C1 segment of cervical spinal cord (tissue), 14 donors: Measurements from ENCODE around the gene ZNF507.

Experiments
- DNase-seq, 14 donors: peaks; one replicate each; lab custom pipeline; 2025; lab: John Stamatoyannopoulos, UW

Gene ZNF507

DNA sequence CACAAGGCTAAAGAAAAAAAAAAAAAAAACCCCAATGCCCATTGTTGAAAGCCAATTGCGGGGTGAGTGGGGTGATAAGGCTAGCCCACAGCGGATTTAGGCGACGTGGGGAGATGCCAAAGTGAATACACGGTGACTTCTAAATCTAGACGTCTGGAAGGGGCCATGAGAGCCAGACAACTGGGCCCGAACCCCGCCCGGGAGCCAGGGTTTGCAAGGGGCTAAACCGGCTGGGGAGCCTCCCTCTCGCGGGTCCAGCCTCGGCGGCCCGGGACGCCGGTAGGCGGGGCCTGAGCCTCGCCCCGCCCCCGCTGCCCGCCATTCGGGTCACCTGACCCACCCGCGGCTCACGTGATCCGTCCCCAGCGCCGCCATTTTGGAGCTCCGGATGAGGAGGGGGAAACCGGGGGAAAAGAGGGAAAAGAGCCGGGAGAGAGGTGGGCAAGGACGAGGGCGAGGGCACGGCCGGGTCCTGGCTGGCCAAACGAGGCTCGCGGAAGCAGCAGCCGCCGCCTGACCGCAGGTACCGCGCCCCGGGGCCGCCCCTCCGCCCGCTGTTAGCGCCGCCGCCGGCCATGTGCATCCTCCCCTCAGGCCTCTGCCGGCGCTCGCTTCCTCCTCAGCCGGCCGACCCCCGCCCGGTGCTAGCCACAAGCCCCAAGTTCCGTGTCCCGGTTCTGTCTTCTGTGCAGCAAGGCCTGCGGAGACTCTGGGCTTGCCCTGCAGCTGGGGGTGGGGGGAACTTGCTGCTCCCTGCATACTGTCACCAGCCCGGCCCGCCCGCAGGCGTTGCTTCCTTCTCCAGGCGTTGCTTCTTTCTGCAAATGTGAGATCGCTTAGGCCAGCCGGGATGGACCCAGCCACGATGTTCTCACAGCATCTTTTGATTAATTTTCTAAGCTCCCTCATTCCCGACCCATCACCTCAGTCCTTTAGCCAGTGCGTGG lies at the start of gene ZNF507:
ZNF507 (plus strand) TSS at position 350 of the 947 bp plus-strand sequence. CDS start 7,221 bp downstream, outside the sequence.
- DNase-seq = peak in 13 of 14 donors; percentile 53 to 92 (median 83)

DNA sequence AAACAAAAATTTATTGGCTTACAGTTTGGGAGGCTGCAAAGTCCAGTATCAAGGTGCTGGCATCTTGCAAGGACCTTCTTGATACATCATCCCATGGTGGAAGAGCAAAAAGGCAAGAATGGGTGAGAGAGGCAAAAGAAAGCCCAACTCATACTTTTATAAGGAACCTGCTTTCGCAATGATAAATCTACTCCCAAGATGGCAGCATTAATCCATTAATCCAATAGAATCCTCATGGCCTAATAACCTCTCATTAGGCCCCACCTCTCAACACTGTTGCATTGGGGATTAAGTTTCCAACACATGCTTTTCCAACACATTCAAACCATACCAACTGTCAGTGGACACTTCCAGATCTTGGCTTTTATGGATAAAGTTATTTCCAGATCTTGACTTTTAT lies 48.7 kb upstream of the ZNF507 start:
- no peak for DNase-seq

DNA sequence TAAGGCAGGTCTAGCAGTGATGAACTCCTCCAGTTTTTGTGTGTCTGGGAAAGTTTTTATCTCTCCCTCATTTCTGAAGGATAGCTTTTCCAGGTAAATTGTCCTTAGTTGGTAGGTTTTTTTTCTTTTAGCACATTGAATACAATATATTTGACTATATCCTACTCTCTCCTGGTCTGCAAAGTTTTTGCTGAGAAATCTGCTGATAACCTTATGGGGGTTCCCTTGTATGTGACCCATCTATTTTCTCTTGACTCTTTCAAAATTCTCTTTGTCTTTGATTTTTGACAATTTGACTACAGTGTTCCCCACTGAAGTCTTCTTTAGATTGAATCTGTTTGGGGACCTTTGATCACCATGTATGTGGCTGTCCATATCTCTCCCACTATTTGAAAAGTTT lies 42.6 kb upstream of the ZNF507 start:
- no peak for DNase-seq

DNA sequence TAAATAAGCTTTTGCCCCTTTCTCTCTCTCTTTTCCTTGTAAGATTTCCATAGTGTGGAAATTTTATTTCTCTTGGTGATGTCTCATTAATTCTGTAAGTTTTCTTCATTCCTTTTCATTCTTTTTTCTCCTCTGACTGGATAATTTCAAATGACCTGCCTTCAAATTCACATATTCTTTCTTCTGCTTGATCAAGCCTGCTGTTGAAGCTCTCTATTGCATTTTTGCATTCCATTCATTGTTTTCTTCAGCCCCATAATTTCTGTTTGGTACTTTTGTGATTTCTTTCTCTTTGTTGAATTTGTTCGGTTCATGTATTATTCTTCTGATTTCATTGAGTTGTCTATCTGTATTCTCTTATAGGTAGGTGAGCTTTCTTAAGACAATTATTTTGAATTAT lies 42.2 kb upstream of the ZNF507 start:
- no peak for DNase-seq

DNA sequence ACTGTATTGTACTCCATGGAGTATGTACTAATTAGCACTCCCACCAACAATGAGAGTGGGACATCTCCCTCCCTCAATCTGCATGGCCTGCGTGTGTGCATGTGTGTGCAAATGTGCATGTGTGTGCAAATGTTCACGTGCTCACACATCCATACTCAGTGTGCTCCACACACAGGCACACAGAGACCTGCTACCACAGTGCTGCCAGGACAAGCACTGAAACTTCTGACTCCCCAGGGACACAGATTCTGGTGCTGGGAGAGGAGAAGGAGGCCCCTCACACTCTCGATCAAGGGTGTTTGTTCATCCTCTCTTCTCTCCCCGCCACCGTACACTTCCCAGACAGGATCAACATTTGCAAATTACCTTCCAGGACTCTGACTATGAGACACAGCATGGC lies 37.8 kb upstream of the ZNF507 start:
- DNase-seq = no peak

DNA sequence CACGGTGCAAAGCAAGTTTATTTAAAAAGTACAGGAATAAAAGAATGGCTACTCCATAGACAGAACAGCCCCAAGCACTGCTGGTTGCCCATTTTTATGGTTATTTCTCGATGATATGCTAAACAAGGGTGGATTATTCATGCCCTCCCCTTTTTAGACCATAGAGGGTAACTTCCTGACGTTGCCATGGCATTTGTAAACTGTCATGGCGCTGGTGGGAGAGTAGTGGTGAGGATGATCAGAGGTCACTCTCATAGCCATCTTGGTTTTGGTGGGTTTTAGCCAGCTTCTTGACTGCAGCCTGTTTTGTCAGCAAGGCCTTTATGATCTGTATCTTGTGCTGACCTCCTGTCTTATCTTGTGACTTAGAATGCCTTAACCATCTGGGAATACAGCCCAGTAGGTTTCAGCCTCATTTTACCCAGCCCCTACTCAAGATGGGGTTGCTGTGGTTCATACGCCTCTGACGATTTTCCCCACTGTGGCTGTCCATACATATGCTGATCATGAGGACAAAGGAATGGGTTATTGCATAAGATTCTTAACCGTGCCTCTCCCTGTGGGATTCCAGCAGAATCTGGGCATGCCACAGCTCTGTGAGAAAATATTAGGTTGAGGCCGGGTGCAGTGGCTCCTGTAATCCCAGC lies 36.9 kb upstream of the ZNF507 start:
- no peak for DNase-seq

DNA sequence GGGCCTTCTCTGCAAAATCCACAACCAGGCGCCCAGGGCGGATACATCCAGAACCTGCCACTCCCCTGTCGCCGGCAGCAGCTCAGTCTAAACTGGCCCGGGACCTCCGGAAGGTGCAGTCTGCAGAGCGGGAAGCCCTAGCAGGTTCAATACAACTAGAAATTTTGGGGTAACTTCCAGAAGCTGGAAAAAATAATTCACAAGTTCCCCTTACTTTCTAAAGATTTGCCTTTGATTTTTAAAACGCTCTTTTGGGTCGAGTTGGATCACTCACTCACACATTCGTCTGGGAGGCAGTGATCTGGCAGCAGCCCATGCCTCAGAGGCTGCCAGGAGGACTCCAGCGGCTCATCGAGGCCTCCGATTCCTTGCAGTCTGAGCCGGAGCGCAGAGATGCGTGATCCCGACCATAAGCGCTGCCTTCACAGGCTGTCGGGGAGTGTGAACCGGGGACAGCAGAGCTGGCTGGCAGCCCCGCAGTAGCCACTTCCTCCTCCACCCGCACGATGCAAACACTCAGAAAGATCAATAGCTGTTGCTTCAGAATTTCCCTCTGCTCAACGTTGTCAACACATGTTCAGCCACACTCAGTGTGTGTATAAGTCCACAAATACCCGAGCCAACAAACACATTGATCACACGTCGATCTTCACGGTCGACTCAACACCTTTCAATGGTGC lies 35.6 kb upstream of the ZNF507 start:
- no peak for DNase-seq

DNA sequence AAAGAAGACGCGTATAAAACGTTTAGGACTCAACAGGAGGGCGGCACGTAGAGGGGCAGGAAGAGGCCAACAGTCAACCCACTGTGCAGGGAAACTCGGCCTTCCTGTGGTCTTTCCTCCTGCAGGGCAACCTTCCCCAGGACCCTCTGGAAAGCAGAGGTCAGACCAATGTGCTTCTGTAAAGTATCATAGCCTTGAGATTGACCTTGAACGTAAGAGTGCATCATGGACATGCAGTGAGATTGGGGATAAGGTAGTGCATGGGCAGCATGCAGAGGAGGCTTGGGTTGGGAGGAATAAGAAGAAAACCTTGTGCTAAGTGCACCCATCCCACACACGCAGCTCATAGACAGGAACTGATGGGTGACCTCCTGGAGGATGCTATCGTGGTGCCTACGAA lies 34.0 kb upstream of the ZNF507 start:
- no peak for DNase-seq

DNA sequence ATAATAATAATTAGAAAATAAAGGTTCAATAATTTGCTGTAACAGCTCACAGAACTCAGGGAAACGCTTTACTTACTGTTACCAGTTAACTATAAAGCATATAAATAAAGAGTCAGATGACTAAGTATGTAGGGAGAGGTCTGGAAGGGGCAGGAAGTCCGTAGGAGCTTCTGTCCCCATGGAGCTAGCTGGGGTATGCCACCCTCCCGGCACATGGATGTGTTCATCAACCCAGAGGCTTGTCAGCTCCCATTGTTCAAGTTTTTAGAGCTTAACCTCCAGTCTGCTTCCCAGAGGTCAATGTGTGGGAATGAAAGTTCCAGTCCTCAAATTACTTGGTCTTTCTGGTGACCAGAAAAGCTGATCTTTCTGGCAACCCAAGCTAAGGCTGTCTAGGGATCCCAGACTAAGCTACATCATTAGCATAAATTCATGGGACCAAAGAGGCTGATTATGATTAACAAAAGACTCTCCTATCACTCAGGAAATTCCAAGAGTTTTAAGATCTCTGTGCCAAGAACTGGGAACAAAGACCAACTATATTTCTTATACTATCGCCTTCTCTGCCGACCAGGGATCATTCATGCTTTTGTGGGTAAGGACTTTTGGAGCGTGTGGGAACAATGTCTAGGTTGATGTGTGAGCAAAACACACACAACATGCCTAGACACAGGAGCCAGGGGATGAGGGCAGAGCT lies 31.7 kb upstream of the ZNF507 start:
- DNase-seq = no peak

DNA sequence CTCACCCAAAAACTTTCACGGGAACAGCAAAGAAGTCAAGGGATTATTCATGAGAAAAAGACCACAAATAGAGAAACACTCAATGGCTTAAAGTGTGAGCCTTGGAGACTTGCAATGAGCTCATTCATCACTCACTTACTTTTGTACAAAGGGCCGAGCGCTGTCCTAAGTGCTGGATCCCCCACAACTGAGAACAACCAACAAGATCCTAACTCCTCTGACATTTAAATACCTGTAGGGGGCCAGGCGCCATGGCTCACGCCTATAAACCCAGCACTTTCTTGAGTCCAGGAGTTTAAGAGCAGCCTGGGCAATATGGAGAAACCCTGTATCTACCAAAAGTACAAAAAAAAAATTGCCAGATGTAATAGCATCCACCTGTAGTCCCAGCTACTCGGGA lies 29.4 kb upstream of the ZNF507 start:
- DNase-seq = no peak

DNA sequence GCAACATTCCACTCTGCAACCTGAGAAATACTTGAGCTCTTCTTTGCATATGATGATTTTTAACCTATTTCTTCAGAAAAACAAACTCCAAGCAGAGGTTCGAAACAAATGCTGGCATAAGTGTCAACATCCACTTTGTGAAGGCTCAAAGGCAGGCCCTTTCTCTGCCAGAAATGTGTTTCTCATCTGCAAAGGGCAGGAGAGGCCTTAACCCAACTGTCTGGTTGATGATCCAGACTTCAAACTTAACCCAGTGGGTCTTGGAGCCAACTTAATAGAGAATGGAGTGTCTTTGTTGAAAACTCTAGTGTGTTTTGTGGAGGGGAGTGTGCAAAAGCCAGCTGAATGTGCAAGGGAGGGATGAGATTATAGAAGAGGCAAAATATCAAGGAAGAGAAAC lies 28.3 kb upstream of the ZNF507 start:
- no peak for DNase-seq

DNA sequence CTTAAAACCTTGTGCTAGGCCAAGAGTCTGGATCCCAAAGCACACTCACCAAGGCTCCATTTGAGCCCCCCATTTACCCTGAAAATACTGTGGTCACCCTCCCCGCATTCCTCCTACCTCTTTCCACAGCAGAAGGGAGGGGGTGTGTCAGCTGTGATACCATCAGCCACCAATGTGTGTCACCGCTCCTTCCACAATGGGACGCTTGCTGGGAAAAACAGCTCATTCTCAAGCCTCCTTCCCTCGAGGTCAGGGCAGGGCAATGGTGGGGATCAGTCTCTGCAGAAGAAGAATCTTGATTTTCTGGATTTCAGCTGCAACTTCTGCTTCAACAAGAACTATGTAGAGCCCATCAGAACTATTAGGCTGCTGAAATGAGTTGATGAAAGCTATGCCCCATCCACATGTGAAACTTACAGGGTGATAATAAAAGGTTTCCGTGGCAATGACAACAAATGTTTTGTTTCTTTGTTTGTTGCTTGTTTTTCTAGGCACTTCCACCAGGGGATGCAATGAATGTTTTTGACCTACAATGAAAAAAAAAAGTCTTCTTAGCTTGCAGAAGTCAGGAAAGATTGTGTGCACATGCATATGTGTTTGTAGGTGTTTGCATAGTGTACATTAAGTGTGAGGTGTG lies 26.4 kb upstream of the ZNF507 start:
- DNase-seq = peak in 4 of 14 donors; percentile 1 to 30 (median 8)

DNA sequence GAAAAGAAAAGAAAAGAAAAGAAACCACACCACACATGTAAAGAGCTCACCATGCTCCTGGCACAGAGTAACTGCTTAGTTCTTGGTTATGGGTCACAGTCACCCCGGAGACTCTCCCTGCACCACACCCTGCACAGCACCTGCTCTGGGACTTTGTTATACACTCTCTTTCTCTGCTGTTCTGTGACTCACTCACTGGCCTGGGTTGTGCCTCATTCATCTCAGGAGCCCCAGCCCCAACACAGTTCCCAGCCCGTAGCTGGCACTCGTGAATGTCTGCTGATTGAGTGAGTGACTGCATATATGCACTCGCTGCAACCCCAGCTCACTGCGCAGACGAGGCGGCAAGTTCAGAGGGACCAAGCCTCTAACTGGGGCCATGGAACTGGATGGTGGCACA lies 22.9 kb upstream of the ZNF507 start:
- no peak for DNase-seq

DNA sequence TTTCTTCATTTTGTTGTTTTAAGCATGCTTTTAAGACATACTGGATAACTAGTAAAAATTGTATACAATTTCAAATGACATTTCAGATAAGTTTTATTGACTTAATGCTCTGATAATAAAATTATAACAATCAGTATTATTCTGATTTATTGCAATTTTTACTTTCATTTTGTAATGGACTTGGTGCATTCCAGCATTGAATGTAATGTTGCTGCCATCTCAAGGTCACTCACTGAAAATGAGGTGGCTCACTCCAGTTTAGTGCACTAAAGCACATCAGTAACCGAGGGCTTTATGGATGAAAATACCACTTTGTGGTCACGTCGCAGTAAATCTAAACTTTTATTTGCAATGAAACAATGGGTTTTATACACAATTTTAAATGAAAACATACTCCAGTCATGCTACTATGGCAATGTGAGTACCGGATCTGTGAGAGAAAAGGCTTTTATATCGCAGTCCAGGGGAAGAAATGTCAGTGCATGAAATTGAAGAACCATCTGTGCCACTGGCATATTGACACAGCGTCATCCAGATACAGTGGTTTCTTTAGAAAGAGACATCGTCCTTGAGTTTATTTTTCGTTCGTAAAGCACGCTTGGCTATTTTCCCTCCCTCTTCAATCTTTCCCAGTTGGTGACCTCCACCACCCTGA lies 20.7 kb upstream of the ZNF507 start:
- DNase-seq = no peak

DNA sequence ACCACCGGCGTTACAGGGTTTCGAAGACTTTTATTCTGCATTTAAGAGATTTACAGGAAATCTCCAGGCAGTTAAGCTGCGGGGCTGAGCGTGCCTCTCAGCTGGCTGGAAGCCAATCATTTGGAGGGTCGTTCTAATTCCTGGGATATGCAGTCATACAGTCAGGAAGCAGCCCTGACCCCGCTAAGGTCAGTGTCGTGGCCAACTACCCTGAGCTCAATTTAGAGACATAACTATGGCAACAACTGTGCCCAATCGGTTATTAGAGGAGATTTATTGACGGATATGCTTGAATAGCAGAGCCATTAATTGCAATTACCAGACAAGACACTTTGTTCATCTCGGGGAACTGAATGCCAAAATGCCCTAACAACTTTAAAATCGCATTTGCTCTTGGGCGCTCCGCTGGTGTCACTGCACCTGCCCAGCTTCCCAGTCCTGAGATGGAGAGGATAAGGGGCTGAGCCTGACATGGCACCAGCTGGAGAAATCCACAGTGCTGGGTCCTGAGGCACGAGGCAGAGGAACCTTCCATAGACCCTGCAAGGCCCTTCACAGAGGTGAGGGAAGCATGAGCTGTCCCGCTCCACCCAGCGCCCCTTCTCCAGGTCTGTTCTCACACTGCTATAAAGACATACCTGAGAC lies 15.1 kb upstream of the ZNF507 start:
- no peak for DNase-seq

DNA sequence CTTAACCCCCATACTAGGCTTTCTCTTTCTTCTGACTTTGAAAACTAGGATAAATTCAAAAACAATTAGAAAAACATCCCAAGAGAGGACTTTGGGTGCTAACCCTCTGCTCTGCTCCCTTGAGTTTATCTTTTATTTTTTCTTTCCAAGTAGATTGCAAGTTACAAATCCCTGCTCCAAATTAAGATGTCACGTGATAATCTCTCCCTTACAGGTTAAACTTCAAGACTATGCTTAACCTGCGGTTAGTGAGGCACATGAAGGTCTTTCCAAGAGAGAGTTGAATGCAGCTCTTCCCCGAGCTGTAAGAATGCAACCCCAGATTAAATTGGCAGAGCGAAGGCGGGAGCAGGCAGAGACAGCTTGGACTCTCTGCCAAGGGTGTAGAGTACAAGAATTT lies 12.2 kb upstream of the ZNF507 start:
- no peak for DNase-seq

DNA sequence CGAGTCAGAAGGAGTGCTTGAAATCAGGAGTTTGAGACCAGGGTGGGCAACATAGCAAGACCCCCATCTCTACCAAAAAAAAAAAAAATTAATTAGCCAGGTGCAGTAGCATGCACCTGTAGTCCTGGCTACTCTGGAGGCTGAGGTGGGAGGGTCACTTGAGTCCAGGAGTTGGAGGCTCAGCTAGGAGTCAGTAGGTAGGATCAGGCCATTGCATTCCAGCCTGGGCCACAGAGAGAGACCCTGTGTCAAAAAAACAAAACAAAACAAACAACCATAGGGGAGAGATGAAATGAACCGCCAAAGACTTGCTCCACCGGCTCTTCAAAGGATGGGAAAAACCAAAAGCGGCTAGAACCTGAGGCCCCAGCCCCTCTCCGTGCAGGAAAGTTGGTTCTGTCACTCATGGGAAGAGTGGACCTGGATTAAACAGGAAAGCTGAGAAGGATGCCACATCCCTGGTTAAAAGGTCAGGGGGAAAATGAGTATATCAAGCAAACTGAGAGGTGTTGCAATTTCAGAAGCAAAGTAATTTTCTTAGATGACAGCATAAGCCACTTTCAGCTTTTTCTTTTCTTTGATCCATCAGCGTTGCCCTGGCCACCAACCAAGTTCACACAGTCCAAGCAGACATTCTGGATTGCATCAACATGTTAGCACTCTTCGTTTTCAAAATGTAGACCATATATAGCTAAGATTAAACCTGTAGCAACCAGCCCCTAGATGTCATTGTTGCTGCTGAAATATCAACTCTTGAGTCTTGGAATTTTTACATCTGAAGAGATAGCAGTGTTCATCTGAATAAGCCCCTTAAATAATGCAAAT lies 8.9 kb upstream of the ZNF507 start:
- DNase-seq = no peak

DNA sequence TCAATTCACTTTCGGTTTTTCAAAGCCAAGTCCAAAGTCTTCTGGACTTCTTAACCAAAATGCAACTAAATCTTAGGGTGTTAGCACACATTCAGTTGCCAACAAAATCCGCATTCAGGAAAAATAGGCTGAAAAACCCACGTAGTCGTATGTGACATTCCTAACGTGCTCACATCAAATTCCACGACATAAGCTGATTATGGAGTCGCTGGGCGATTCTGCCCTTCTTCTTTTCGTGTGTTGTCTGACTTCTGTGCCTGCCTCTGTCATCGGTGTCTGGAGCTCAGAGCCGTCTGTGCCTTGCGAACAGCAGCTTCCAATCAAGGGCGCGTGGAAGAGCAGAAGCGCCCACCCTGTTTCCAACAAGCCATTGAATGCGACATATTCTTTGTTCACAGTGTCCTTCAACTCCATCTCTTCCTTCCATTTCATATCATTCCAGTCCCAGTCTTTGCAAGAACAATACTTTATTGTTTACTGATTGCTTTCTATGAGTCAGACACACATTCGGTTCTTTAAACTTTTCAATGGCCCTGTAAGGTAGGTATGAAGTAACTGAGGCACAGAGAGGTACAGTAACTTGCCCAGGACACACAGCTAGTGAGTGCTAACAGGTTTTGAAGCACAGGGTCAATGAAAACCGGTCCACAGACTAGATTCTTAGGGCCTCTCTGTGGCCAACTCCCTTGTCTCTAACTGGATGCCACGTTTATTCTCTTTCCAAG lies 8.2 kb upstream of the ZNF507 start:
- peak in 1 of 14 donors; percentile 3 for DNase-seq

DNA sequence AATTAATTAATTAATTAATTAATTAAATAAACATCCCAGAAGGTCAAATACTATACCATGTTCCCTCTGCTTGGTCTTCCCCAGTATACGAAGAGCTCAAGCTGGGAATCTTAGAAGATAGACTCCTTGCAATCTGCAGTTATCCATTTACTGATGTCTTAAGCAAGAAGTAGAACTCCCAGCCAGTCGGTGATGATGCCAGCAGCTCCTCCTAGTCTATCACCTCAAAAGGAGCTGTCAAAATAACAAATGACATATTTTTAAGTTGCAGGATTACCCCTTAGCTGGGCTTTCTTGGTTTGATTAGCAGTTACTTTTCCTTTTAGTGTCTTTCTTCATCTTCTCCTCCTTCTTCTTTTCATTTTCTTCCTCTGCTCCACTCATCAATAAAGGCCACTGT lies 6.0 kb upstream of the ZNF507 start:
- no peak for DNase-seq
